AG04450 (cell line): ENCODE data around the gene ZNF337. TPM values are rescaled to one million over a fixed set of nuclear protein-coding genes. Genes with fewer than 3 reads are reported as not detected.
A peak's percentile ranks its signal among the peaks of the same experiment; 100 is the strongest.

Experiments
- CTCF ChIA-PET: fragments of 300-600, 350-600 bp; formaldehyde crosslinking; extraction: SDS; loops from one replicate; lab custom pipeline; 2022; ENCODE audit warnings: antibody characterized with exemption, inconsistent platforms; lab: Charles Lee
- POLR2A ChIA-PET: fragments of 350-600 bp; formaldehyde crosslinking; extraction: SDS; loops from one replicate; lab custom pipeline; 2021; ENCODE audit warnings: antibody characterized with exemption, inconsistent platforms; lab: Yijun Ruan, JAX
- DNase-seq: peaks from one replicate; pipeline ENCODE4 v3.0.0-alpha.2; 2011; ENCODE audit warnings: low read depth, low spot score
- H3K27ac ChIP-seq: one replicate; pipeline ENCODE4 v1.5.1; 2012; ENCODE audit warnings: low read depth, low read length, control low read depth
- H3K27me3 ChIP-seq: one replicate; pipeline ENCODE4 v1.6.0; 2012; ENCODE audit warnings: low read length; ENCODE audit not compliant: control insufficient read depth, insufficient read depth
- H3K4me3 ChIP-seq: 2 replicates; pipeline ENCODE4 v1.5.1; 2011; ENCODE audit warnings: mild to moderate bottlenecking, low read depth, low read length, control low read depth
- H3K9me3 ChIP-seq: 2 replicates; pipeline ENCODE4 v1.5.1; 2012; ENCODE audit warnings: low read length; ENCODE audit not compliant: control insufficient read depth, insufficient read depth
- CTCF ChIP-seq: IDR thresholded peaks from 2 replicates; pipeline ENCODE4 v1.5.1; 2011; ENCODE audit warnings: low read depth, low read length, control low read depth, inconsistent platforms
- polyA plus RNA-seq: library from polyadenylated mRNA; depleted of rRNA; stranded (reverse); fragments of >200 nt; gene quantifications from 2 replicates; pipeline ENCODE4 v1.2.3, GENCODE V29; 2011

ZNF337 gene
- polyA plus RNA-seq, 1 experiment: 12.9 TPM

- POLR2A ChIA-PET: no interaction called here
- TF ChIP-seq CTCF: no peak
Observed at GRCh38 chr20:25672659-25673235, 23.9 kb downstream of the ZNF337 start.

GRCh38 chr20:25669826-25670422, 26.7 kb downstream of the ZNF337 start:
- Histone ChIP-seq H3K4me3 (no peak overlapping the region), H3K27ac (peak overlapping the region; percentile 65), H3K27me3 (no peaks in the 10 kb centered on the region), H3K9me3 (no peaks in the 10 kb centered on the region)
- DNase-seq: peak; percentile 53
- ChIA-PET CTCF (no interaction called here), POLR2A (interaction anchor here (0.9 kb wide), 1 partner anchor 23 kb away, joined by 6 read pairs; no protein-coding TSS in a partner anchor)
- TF ChIP-seq CTCF: peak; percentile 43; the same call in 1 of the 2 replicates

More at GRCh38 chr20:25672659-25673235, 23.9 kb downstream of the ZNF337 start:
- CTCF ChIA-PET: interaction anchor here (1.1 kb wide), 1 partner anchor 20 kb away, joined by 3 read pairs; no protein-coding TSS in a partner anchor
- no peak overlapping the region for H3K27ac ChIP-seq
- no peaks in the 10 kb centered on the region for H3K9me3 ChIP-seq
- H3K4me3 ChIP-seq: no peak overlapping the region
- no peak for DNase-seq
- no peaks in the 10 kb centered on the region for H3K27me3 ChIP-seq

- no peak for DNase-seq
- Histone ChIP-seq H3K9me3 (no peaks in the 10 kb centered on the region), H3K4me3 (no peak overlapping the region), H3K27me3 (no peaks in the 10 kb centered on the region), H3K27ac (no peak overlapping the region)
- POLR2A ChIA-PET: no interaction called here
- CTCF ChIA-PET: interaction anchor here (0.6 kb wide), 1 partner anchor 957 kb away, joined by 6 read pairs; no protein-coding TSS in a partner anchor
- TF ChIP-seq CTCF: no peak
Observed at GRCh38 chr20:25668446-25668845, 28.2 kb downstream of the ZNF337 start.

- no peak overlapping the region for H3K4me3 ChIP-seq
- CTCF ChIA-PET: no interaction called here
Observed at GRCh38 chr20:25659999-25660398, 36.7 kb downstream of the ZNF337 start.

More at GRCh38 chr20:25659999-25660398, 36.7 kb downstream of the ZNF337 start:
- DNase-seq: no peak
- no peak for TF ChIP-seq CTCF
- Histone ChIP-seq H3K9me3 (no peaks in the 10 kb centered on the region), H3K27ac (no peak overlapping the region), H3K27me3 (no peaks in the 10 kb centered on the region)
- POLR2A ChIA-PET: no interaction called here
